GM19455 (cell line): ENCODE results near the gene HOXC9.

ENCODE experiments used
- ATAC-seq: cut with Tn5 transposase; IDR thresholded peaks from one replicate; pipeline ENCODE4 v1.9.1; 2021; ENCODE audit not compliant: unreplicated experiment

HOXC9 gene

GRCh38 chr12:53975479-53976152, 24.3 kb upstream of the HOXC9 start:
- ATAC-seq = no peak

- no peak for ATAC-seq
These were observed 23.7 kb upstream of the HOXC9 start for GRCh38 chr12:53976172-53976822.

GRCh38 chr12:53976823-53977595, 23.0 kb upstream of the HOXC9 start:
- ATAC-seq = no peak

- no peak for ATAC-seq
These were observed 22.1 kb upstream of the HOXC9 start for GRCh38 chr12:53977596-53978445.

- no peak for ATAC-seq
These were observed 21.2 kb upstream of the HOXC9 start for GRCh38 chr12:53978477-53979356.

- no peak for ATAC-seq
These were observed 19.7 kb upstream of the HOXC9 start for GRCh38 chr12:53980104-53980801.

GRCh38 chr12:53980802-53981496, 19.0 kb upstream of the HOXC9 start:
- ATAC-seq = no peak

- ATAC-seq = no peak
These were observed 18.1 kb upstream of the HOXC9 start for GRCh38 chr12:53981634-53982565.

GRCh38 chr12:53982648-53983567, 17.1 kb upstream of the HOXC9 start:
- no peak for ATAC-seq

- no peak for ATAC-seq
These were observed 16.4 kb upstream of the HOXC9 start for GRCh38 chr12:53983568-53983949.

- ATAC-seq = no peak
These were observed 15.9 kb upstream of the HOXC9 start for GRCh38 chr12:53983950-53984572.

GRCh38 chr12:53984901-53985691, 14.9 kb upstream of the HOXC9 start, which contains the start of gene HOXC10:
Gene HOXC10 (plus strand): TSS chr12:53985146. CDS start chr12:53985260, 114 bp downstream.
- ATAC-seq = no peak

GRCh38 chr12:53985692-53985993, 14.3 kb upstream of the HOXC9 start:
- no peak for ATAC-seq

- ATAC-seq = no peak
These were observed 13.8 kb upstream of the HOXC9 start for GRCh38 chr12:53985994-53986685.
